HFFc6 (cell line): ENCODE data around the gene GAPVD1. TPM values are rescaled to one million over a fixed set of nuclear protein-coding genes. Genes with fewer than 3 reads are reported as not detected.
A peak's percentile ranks its signal among the peaks of the same experiment; 100 is the strongest.

Experiments used
- DNase-seq: peaks from one replicate; pipeline ENCODE4 v3.0.0-alpha.2; 2018
- H3K27ac Mint-ChIP-seq: 2 replicates; pipeline ENCODE4 v1.8.0; 2020; ENCODE audit warnings: mild to moderate bottlenecking, mixed read lengths
- H3K27me3 Mint-ChIP-seq: 2 replicates; pipeline ENCODE4 v1.8.0; 2021; ENCODE audit warnings: mild to moderate bottlenecking, moderate library complexity, mixed read lengths; ENCODE audit not compliant: insufficient read depth
- H3K36me3 Mint-ChIP-seq: 2 replicates; pipeline ENCODE4 v1.8.0; 2021; ENCODE audit warnings: low read depth, mixed read lengths
- H3K4me1 Mint-ChIP-seq: 2 replicates; pipeline ENCODE4 v1.8.0; 2020; ENCODE audit warnings: low read depth, mixed read lengths
- H3K4me3 Mint-ChIP-seq: 2 replicates; pipeline ENCODE4 v1.8.0; 2020; ENCODE audit warnings: mild to moderate bottlenecking, moderate library complexity, mixed read lengths
- H3K9me3 Mint-ChIP-seq: 2 replicates; pipeline ENCODE4 v1.8.0; 2020; ENCODE audit warnings: mild to moderate bottlenecking, mixed read lengths
- total RNA-seq, 6 experiments: library from RNA; stranded (reverse); fragmentation: NEBNext Ultra II Directional; extraction: Animal tissue kit (Norgen Biotek cat#: 25700); gene quantifications; 2 replicates in 1 of 6; 3 replicates in 5 of 6; pipeline ENCODE4 v1.2.3, GENCODE V29; 2021
- TF ChIP-seq, protein P1 (sequence below): fragments of 200-600 bp; sonication (generic); IDR thresholded peaks from 2 replicates; pipeline ENCODE4 v1.5.0; 2021; ENCODE audit warnings: antibody characterized with exemption, mild to moderate bottlenecking

Gene GAPVD1
- total RNA-seq, 6 experiments from 2014 or later, result 27.7 to 37.7 (median 34.5) TPM

DNA sequence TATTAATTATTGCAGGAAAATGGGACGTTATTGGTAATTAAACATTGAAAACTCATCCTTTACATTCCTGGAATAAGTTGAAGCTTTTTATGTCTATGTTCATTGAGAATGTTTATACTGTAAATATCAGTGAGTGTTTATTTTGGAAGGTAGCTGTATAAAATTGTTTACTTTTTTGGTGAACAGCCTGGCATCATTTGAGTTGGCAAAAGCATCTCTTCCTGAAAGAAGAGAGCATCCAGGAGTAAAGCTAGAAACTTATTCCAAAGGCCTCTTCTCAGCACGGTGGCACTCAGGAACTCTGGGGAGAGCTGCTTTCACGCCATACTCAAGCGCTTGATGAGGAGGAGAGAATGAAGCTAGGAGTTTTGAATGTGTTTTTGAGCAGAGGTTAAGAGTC is 79.9 kb downstream of the GAPVD1 start:
- no peak overlapping the region for H3K27ac Mint-ChIP-seq
- no peak overlapping the region for H3K4me3 Mint-ChIP-seq
- H3K36me3 Mint-ChIP-seq, result peaks cover 26% of the 10 kb centered on the region
- H3K27me3 Mint-ChIP-seq, result no peaks in the 10 kb centered on the region
- TF ChIP-seq, protein P1, sequence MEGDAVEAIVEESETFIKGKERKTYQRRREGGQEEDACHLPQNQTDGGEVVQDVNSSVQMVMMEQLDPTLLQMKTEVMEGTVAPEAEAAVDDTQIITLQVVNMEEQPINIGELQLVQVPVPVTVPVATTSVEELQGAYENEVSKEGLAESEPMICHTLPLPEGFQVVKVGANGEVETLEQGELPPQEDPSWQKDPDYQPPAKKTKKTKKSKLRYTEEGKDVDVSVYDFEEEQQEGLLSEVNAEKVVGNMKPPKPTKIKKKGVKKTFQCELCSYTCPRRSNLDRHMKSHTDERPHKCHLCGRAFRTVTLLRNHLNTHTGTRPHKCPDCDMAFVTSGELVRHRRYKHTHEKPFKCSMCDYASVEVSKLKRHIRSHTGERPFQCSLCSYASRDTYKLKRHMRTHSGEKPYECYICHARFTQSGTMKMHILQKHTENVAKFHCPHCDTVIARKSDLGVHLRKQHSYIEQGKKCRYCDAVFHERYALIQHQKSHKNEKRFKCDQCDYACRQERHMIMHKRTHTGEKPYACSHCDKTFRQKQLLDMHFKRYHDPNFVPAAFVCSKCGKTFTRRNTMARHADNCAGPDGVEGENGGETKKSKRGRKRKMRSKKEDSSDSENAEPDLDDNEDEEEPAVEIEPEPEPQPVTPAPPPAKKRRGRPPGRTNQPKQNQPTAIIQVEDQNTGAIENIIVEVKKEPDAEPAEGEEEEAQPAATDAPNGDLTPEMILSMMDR, result no peak
- peaks cover 20% of the 10 kb centered on the region for H3K4me1 Mint-ChIP-seq
- no peaks in the 10 kb centered on the region for H3K9me3 Mint-ChIP-seq
- DNase-seq, result no peak

DNA sequence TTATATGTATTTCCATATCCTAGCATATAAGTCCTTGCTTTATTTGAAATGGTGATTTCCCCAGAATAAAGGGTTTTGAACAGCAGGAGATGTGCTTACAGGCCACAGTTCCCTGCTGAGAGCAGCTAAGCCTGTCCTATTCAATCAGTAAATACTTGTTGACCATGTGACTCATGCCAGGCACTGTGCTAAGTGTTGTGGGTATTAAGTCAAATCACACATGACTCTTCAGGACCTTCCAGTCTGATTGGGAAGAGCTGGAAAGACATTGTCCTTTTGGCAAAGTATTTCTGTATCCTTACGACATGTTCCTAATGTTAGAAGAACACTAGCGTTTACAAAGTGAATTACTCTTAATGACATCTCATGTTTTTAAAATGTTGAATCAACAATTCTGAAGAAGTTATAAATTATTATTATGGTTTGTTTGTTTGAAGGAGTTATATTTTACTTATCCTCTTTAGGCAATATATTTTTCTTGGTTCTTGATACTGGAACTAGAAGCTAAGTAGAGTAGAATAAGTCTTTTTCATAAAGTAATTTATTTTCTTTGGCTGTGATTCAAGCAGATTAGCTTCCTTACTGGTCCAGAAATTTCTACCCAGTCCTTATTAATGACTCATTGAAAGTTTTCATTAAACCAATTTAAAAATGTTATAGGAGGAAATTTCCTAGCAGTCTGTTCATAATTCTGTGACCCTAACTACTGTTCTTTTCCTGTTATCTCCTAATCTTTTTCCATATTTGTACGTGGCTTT is 82.1 kb downstream of the GAPVD1 start:
- Mint-ChIP-seq H3K9me3 (no peaks in the 10 kb centered on the region), H3K27ac (peak overlapping the region; percentile 26; the same call in 1 of the 2 replicates), H3K36me3 (peaks cover 41% of the 10 kb centered on the region)

GRCh38 chr9:125346080-125346732 is 84.6 kb downstream of the GAPVD1 start:
- TF ChIP-seq, protein P1, result no peak
- DNase-seq, result no peak

More for the DNA sequence above, 82.1 kb downstream of the GAPVD1 start:
- peak; percentile 60 for DNase-seq
- TF ChIP-seq, protein P1, result no peak
- Mint-ChIP-seq H3K4me3 (no peak overlapping the region), H3K4me1 (peaks cover 20% of the 10 kb centered on the region), H3K27me3 (no peaks in the 10 kb centered on the region)

DNA sequence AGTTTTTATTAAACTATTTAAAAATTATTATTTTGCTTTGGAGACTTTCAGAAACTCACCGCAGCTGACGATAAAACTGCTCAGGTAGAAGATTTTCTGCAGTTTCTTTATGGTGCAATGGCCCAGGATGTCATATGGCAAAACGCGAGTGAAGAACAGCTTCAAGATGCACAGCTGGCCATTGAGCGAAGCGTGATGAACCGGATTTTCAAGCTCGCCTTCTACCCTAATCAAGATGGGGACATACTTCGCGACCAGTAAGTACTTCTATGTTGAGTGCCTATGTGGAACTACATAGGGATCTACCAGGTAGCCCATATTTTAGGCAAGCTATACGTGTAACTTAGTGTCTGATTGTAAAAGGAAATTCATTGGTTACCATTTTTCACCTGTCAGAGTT is 94.0 kb downstream of the GAPVD1 start:
- Mint-ChIP-seq H3K27ac (no peak overlapping the region), H3K9me3 (peaks cover 8% of the 10 kb centered on the region), H3K27me3 (no peaks in the 10 kb centered on the region), H3K36me3 (peaks cover 28% of the 10 kb centered on the region), H3K4me3 (no peak overlapping the region), H3K4me1 (no peaks in the 10 kb centered on the region)
- TF ChIP-seq, protein P1, result no peak
- DNase-seq, result no peak

More at GRCh38 chr9:125346080-125346732, 84.6 kb downstream of the GAPVD1 start:
- Mint-ChIP-seq H3K27me3 (no peaks in the 10 kb centered on the region), H3K9me3 (peaks cover 6% of the 10 kb centered on the region), H3K27ac (no peak overlapping the region), H3K36me3 (peaks cover 61% of the 10 kb centered on the region), H3K4me3 (no peak overlapping the region), H3K4me1 (peaks cover 20% of the 10 kb centered on the region)

GRCh38 chr9:125356032-125356431 is 94.4 kb downstream of the GAPVD1 start:
- H3K36me3 Mint-ChIP-seq, result peaks cover 27% of the 10 kb centered on the region
- TF ChIP-seq, protein P1, result no peak
- H3K27ac Mint-ChIP-seq, result no peak overlapping the region
- peaks cover 4% of the 10 kb centered on the region for H3K9me3 Mint-ChIP-seq
- H3K4me1 Mint-ChIP-seq, result no peaks in the 10 kb centered on the region
- no peak for DNase-seq
- no peak overlapping the region for H3K4me3 Mint-ChIP-seq
- no peaks in the 10 kb centered on the region for H3K27me3 Mint-ChIP-seq
